IPS DF 19.7 (cell line): Measurements from ENCODE around the gene RPL27.

Source experiments
- DNase-seq: peaks from one replicate; pipeline ENCODE4 v3.0.0-alpha.2; 2013; ENCODE audit warnings: low read depth, low spot score

Gene RPL27

DNA sequence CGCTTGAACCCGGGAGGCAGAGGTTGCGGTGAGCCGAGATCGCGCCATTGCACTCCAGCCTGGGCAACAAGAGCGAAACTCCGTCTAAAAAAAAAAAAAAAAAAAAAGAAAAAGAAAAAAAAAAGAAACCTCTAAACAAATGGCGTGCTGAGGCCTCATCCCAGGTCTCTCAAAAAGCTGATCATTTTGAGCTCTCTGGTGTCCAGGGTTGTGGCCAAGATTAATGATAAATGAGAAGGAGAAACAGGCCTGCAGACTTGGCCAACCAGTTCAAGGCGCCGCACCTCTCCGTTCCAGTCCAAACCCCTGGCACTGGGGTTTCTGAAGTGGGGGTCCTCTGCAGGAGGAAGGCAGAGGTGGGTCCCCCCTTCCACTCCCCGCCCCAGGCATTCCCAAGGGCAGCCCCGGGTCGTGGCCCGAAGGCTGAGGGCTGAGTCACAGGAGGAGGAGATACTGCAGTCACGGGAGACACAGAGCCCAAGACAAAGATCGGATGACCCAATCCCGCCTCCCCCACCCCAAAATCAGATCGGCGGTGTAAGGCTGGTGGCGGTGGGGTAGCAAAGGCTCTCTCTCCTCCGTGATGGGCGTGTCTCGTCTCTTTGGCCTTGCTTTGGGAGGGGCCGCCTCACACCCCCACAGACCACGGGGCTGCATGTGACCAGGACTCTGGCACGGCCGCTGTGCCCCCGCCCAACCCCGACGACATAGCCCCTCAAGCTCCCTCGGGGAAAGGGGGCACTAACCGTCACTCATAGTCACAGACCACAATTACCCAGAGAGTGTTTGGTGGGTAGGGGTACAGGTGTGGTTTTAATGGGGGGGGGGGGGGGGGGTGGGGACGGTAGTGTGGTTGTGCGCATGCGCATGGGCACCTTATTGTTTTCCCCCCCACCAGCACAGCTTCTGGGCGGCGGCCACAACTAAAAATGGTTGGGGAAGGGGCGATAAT lies 22.8 kb downstream of the RPL27 start:
- DNase-seq = no peak

DNA sequence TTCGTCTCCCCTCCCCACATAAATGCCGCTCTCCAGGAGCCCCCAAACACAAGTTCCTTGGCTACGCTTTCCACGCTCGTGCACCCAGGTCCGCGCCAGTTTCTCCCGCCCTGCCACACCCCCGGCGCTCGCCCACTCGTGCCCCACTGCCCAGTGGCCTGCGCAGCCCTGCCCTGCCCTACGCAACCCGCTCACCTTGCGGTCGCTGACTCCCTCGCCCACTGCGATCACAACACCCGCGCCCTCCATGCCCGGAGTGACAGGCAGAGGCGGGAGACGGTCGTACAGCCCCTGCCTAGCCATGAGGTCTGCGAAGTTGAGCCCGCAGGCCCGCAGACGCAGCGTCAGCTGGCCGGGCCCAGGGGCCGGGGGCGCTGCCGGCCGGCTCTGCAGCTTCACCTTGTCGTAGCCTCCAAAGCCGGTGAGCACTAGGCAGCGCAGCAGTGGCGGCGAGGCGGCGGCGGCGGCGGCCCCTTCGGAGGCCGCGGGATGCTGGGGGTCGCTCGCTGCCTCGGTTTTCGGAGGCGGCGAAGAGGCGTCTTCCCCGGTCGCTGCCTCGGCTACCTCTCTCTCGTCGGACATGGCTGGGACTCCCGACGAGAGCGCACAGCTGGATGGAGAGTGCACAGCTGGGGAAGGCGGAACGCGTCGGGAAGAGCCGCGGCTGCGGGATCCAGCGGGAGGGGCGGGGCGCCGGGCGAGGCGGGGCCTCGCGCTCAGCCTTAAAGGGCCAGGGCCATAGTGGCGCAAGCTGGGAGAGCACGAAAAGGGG lies 23.7 kb downstream of the RPL27 start, which contains the start of gene VAT1:
VAT1 (minus strand) TSS at position 645 of the 772 bp plus-strand sequence; CDS start at position 582, 63 bp downstream.
- no peak for DNase-seq

DNA sequence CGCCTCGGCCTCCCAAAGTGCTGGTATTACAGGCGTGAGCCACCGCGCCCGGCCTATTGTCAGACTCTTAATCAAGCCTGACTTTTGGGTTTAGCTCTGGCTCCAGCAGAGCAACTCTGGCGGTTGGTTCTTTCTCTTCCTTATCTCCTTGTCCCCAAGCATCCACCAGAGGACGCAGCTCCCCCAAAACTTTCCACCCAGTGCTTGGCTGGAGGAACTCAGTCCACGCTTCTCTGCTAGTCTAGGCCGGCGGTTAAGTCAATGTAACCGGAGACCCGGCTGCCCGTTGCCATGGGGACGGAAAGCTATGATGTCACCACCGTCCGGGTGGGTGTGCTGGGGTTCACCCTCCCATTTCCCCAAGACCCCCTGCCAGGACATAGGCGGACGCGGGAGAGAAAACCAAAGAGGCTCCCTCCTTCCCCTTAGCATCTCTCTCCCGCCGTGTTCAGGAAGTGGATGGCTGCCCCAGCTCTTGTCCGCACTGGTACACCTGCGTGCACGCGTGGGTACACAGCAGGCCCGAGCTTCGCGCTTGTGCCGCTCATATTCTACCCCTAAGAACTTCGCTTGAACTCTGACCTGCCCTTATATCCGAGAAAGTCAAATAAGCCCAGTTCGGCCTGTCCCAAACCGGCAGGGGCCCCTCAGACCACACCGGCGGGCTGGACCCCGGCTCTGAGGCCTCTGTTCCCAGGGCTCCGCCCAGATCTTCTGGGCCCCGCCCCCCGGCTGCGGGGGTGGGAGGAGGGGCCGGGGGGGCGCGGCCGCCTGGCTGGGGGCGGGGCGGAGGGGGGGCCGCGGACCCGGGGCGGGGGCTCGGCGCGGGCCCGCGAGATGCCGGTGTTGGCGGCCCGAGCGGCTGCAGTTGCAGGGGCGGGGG lies 26.4 kb downstream of the RPL27 start, which contains the start of gene RND2:
RND2 (plus strand) TSS at position 825 of the 883 bp plus-strand sequence. CDS start 117 bp downstream, outside the sequence.
- peak; percentile 95 for DNase-seq

GRCh38 chr17:43025290-43025657 lies 27.1 kb downstream of the RPL27 start:
- no peak for DNase-seq

- no peak for DNase-seq
Measured at GRCh38 chr17:43025766-43026537, 27.7 kb downstream of the RPL27 start.

DNA sequence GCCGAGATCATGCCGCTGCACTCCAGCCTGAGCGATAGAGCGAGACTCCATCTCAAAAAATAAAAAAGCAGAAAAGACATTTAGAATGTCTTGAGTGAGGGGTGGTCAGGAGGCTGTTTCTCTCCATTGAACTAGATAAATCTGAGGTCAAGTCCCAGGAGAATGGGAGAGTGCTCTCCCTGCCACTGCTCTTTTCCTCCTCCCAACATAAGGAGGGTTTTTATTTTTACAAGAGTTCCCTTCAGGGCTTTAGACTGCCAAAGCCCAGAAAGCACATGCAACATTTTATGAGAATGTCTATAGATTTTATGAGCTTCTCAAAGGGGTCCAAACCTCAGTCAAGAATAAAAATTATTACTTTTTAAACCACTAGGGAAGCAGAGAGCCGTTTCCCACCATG lies 28.4 kb downstream of the RPL27 start:
- DNase-seq = no peak

GRCh38 chr17:43027091-43028032 lies 29.1 kb downstream of the RPL27 start:
- DNase-seq = no peak

- no peak for DNase-seq
Measured at GRCh38 chr17:43028221-43028861, 30.1 kb downstream of the RPL27 start.

DNA sequence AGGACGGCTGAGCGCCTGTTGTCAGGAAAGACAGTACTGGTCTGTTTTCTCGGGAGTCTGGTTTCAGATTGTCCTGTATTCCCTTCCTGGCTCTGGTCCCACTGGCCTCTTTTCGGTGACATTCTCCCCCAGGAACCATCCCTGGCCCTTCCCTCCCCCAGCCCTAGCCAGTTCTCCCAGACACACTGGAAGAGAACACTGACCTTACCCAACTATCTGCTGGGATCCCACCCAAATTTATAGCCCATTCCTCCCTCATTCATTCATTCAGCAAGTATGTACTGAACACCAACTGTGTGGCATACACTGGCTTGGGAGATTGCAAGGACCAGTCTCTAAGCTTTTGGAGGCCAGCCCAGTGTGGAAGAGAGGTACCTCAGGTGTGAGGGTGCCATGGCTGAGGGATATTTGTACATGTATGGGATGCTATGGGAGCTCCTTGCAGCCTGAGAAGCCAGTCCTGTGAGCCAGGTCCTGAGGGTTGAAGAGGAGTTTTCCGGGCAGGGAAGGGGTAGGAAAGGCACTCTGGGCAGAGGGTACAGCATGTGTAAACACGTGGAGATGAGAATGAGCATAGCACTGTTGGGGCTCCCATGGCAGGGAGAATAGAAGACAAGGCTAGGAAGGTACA lies 32.0 kb downstream of the RPL27 start:
- DNase-seq = no peak

DNA sequence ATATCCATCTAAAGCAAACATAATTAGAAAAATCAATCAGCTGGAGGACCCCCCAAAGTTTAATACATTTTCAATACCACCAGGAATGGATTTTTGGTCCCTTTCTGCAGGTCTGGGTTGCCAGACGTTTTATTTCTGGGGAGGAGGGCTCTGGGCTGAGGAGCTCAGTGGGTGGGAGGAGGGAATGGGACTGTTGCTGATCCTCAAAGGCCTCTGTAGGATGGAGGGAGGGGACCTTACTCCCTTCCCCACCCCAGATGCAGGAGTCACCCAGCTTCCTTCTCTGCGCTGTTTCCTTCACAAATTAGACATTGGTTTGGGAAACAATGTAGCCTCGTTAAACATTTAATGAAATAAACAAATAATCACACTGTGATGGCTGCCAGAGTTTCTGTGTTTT lies 33.4 kb downstream of the RPL27 start:
- DNase-seq = no peak

GRCh38 chr17:43033948-43034881 lies 36.0 kb downstream of the RPL27 start:
- no peak for DNase-seq

- no peak for DNase-seq
Measured at GRCh38 chr17:43034894-43035293, 36.7 kb downstream of the RPL27 start.

- DNase-seq = no peak
Measured at GRCh38 chr17:43039646-43040045, 41.4 kb downstream of the RPL27 start.

GRCh38 chr17:43040655-43041054 lies 42.4 kb downstream of the RPL27 start:
- DNase-seq = no peak

GRCh38 chr17:43042025-43042628 lies 43.9 kb downstream of the RPL27 start:
- DNase-seq = no peak

DNA sequence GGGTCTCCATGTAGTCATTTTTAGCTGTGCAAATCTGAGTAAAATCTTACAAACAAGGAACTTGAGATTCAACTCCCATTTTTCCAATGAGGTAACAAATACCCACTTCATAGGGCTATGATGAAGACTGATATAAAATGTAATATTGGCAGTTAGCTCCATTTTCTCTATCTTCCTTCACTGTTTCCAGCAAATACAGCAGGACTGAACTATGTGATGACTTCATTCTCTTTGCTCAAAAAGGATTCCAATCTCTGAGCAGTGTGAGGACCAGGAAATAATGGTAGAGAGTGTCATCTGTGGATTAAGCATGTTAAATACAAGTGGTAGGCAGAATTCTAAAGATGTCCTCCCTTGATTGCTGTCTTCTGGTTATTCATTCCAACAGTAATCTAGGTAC lies 45.1 kb downstream of the RPL27 start:
- DNase-seq = no peak

GRCh38 chr17:43044024-43044423 lies 45.8 kb downstream of the RPL27 start:
- DNase-seq = no peak
